Measurements from ENCODE around the gene AQP7. TPM values are rescaled to one million over a fixed set of nuclear protein-coding genes. Genes with fewer than 3 reads are reported as not detected.

AQP7 gene
- total and polyA plus RNA-seq, 2 donors (not counting 1 experiment from before 2014, with no cell fraction given), result not detected

- ChIA-PET CTCF (no interaction called here), POLR2A (no interaction called here)
- Histone ChIP-seq H3K36me3 (replicated peaks in 1 of 2; ENCODE audit: control extremely low read depth in 1 of 2, control insufficient read depth in 1 of 2, extremely low read depth in 1 of 2, insufficient read depth in 2 of 2, low read length in 1 of 2) (no peaks in the 10 kb centered on the region), H3K9ac (ENCODE audit: low read length) (no peak overlapping the region), H3K79me2 (ENCODE audit: control insufficient read depth, insufficient read depth, low read length) (no peaks in the 10 kb centered on the region), H3K27ac (ENCODE audit: low read length in 2 of 2) (no peak overlapping the region), H3K4me2 (replicated peaks; ENCODE audit: low read depth, low read length, poor library complexity, severe bottlenecking) (no peak overlapping the region), H3K4me1 (ENCODE audit: control insufficient read depth in 2 of 2, insufficient read depth in 2 of 2, low read length in 2 of 2) (peaks cover 0 to 5% of the 10 kb centered on the region in 2 donors), H3K9me3 (ENCODE audit: control extremely low read depth in 1 of 3, control insufficient read depth in 2 of 3, insufficient read depth in 1 of 3, low read length in 2 of 3) (no peaks in the 10 kb centered on the region), H2AFZ (ENCODE audit: insufficient read depth, low read depth, low read length, poor library complexity, severe bottlenecking) (no peak overlapping the region), H3K27me3 (replicated peaks in 1 of 4; ENCODE audit: control extremely low read depth in 1 of 4, control insufficient read depth in 3 of 4, insufficient read depth in 4 of 4, low read length in 3 of 4) (peaks cover 0 to 3% (median 0%) of the 10 kb centered on the region in 4 experiments), H3K4me3 (ENCODE audit: control extremely low read depth in 1 of 5, extremely low read depth in 1 of 5, insufficient read depth in 1 of 5, low read depth in 2 of 5, low read length in 4 of 5) (no peak overlapping the region), H4K20me1 (ENCODE audit: control insufficient read depth, insufficient read depth, low read length, poor library complexity, severe bottlenecking) (no peaks in the 10 kb centered on the region)
- H3K9me3 Mint-ChIP-seq (ENCODE audit: insufficient read depth), result no peaks in the 10 kb centered on the region
- intact Hi-C loops (cut with micrococcal nuclease), result no loop called here
- H3K4me3 Mint-ChIP-seq, result no peak overlapping the region
- ATAC-seq (ENCODE audit: low read depth) (no peak), DNase-seq (no peak)
- no peak overlapping the region for H3K27ac Mint-ChIP-seq
- no peak for TF ChIP-seq EZH2 (IDR thresholded peaks at IDR 0.05; ENCODE audit: borderline replicate concordance, insufficient read depth, low read depth, low read length, poor library complexity, severe bottlenecking)
- TF ChIP-seq CTCF (IDR thresholded peaks at IDR 0.05), result no peak
- H3K4me1 Mint-ChIP-seq, result peaks cover 4% of the 10 kb centered on the region
- H3K27me3 Mint-ChIP-seq, result peaks cover 5% of the 10 kb centered on the region
- WGBS (ENCODE audit: insufficient coverage), result 90% methylated on average over 3 of the region's 8 CpGs
Measured at GRCh38 chr9:33436445-33436844, 34.1 kb upstream of the AQP7 start.

GRCh38 chr9:33435821-33436277 is 33.5 kb upstream of the AQP7 start:
- no peak for DNase-seq
- intact Hi-C loops (cut with micrococcal nuclease), result no loop called here
- H3K79me2 ChIP-seq (ENCODE audit: control insufficient read depth, insufficient read depth, low read length), result no peaks in the 10 kb centered on the region
- peaks cover 0 to 3% (median 0%) of the 10 kb centered on the region in 4 experiments for H3K27me3 ChIP-seq (replicated peaks in 1 of 4; ENCODE audit: control extremely low read depth in 1 of 4, control insufficient read depth in 3 of 4, insufficient read depth in 4 of 4, low read length in 3 of 4)
- Mint-ChIP-seq H3K4me3 (no peak overlapping the region), H3K27me3 (peaks cover 5% of the 10 kb centered on the region), H3K9me3 (ENCODE audit: insufficient read depth) (no peaks in the 10 kb centered on the region), H3K27ac (no peak overlapping the region), H3K4me1 (peaks cover 4% of the 10 kb centered on the region)
- ATAC-seq (ENCODE audit: low read depth), result no peak
- POLR2A ChIA-PET, result no interaction called here
- no peak overlapping the region for H3K4me3 ChIP-seq (ENCODE audit: control extremely low read depth in 1 of 5, extremely low read depth in 1 of 5, insufficient read depth in 1 of 5, low read depth in 2 of 5, low read length in 4 of 5)
- H4K20me1 ChIP-seq (ENCODE audit: control insufficient read depth, insufficient read depth, low read length, poor library complexity, severe bottlenecking), result no peaks in the 10 kb centered on the region
- 96% methylated on average over 2 of the region's 8 CpGs for WGBS (ENCODE audit: insufficient coverage)
- H3K9me3 ChIP-seq (ENCODE audit: control extremely low read depth in 1 of 3, control insufficient read depth in 2 of 3, insufficient read depth in 1 of 3, low read length in 2 of 3), result no peaks in the 10 kb centered on the region
- H3K9ac ChIP-seq (ENCODE audit: low read length), result no peak overlapping the region
- peaks cover 0 to 5% of the 10 kb centered on the region in 2 donors for H3K4me1 ChIP-seq (ENCODE audit: control insufficient read depth in 2 of 2, insufficient read depth in 2 of 2, low read length in 2 of 2)
- no peak overlapping the region for H3K27ac ChIP-seq (ENCODE audit: low read length in 2 of 2)
- TF ChIP-seq CTCF (IDR thresholded peaks at IDR 0.05) (no peak), EZH2 (IDR thresholded peaks at IDR 0.05; ENCODE audit: borderline replicate concordance, insufficient read depth, low read depth, low read length, poor library complexity, severe bottlenecking) (no peak)
- no peak overlapping the region for H2AFZ ChIP-seq (ENCODE audit: insufficient read depth, low read depth, low read length, poor library complexity, severe bottlenecking)
- no peak overlapping the region for H3K4me2 ChIP-seq (replicated peaks; ENCODE audit: low read depth, low read length, poor library complexity, severe bottlenecking)
- CTCF ChIA-PET, result interaction anchor here (1.3 kb wide), 1 partner anchor 60 kb away, joined by 3 read pairs; no protein-coding TSS in a partner anchor
- no peaks in the 10 kb centered on the region for H3K36me3 ChIP-seq (replicated peaks in 1 of 2; ENCODE audit: control extremely low read depth in 1 of 2, control insufficient read depth in 1 of 2, extremely low read depth in 1 of 2, insufficient read depth in 2 of 2, low read length in 1 of 2)

Measured in B cell (primary cell).